Ishikawa (cell line): ENCODE results near the gene SRRM3.

ENCODE experiments used
- CEBPB ChIP-seq: IDR thresholded peaks from 2 replicates; pipeline ENCODE4 v1.6.1; 2012
- CREB1 ChIP-seq: IDR thresholded peaks from 2 replicates; pipeline ENCODE4 v1.6.1; 2012; ENCODE audit warnings: low read depth
- EP300 ChIP-seq: IDR thresholded peaks from 2 replicates; pipeline ENCODE4 v1.6.1; 2012; ENCODE audit warnings: borderline replicate concordance
- FOXM1 ChIP-seq: IDR thresholded peaks from 2 replicates; pipeline ENCODE4 v1.6.1; 2012; ENCODE audit warnings: low read depth, borderline replicate concordance
- MAX ChIP-seq: IDR thresholded peaks from 2 replicates; pipeline ENCODE4 v1.6.1; 2012
- NFIC ChIP-seq: IDR thresholded peaks from 2 replicates; pipeline ENCODE4 v1.6.1; 2012
- RAD21 ChIP-seq: IDR thresholded peaks from 2 replicates; pipeline ENCODE4 v1.6.1; 2012; ENCODE audit warnings: low read depth
- REST ChIP-seq: IDR thresholded peaks from 2 replicates; pipeline ENCODE4 v1.6.1; 2012; ENCODE audit warnings: low read depth, mild to moderate bottlenecking
- TAF1 ChIP-seq: IDR thresholded peaks from 2 replicates; pipeline ENCODE4 v1.6.1; 2012; ENCODE audit warnings: low read depth, mild to moderate bottlenecking
- TCF12 ChIP-seq: IDR thresholded peaks from 2 replicates; pipeline ENCODE4 v1.6.1; 2012; ENCODE audit warnings: low read depth
- YY1 ChIP-seq: IDR thresholded peaks from 2 replicates; pipeline ENCODE4 v1.6.1; 2012; ENCODE audit warnings: low read depth
- ZBTB7A ChIP-seq: IDR thresholded peaks from 2 replicates; pipeline ENCODE4 v1.6.1; 2012; ENCODE audit warnings: low read depth

GRCh38 chr7:76329479-76329878, 127.8 kb downstream of the SRRM3 start:
- no peak for TF ChIP-seq RAD21
- TF ChIP-seq CREB1: no peak
- no peak for TF ChIP-seq TCF12
- no peak for TF ChIP-seq YY1
- no peak for TF ChIP-seq REST
- no peak for TF ChIP-seq EP300
- TF ChIP-seq ZBTB7A: no peak
- no peak for TF ChIP-seq MAX
- TF ChIP-seq CEBPB: no peak
- TF ChIP-seq FOXM1: no peak
- no peak for TF ChIP-seq NFIC
- no peak for TF ChIP-seq TAF1
